ENCODE data around the gene OAT.

- TF ChIP-seq POLR2A (IDR thresholded peaks at IDR 0.05), result no peak
- TF ChIP-seq CTCF (IDR thresholded peaks at IDR 0.05), result no peak
Observed at GRCh38 chr10:124419635-124420034, 912 bp upstream of the OAT start.
